MM.1S (cell line): ENCODE measurements around the gene PHLPP2.
A peak's percentile ranks its signal among the peaks of the same experiment; 100 is the strongest.
"Not testable (repeated sequence)": the region's sequence is repeated elsewhere in the genome, so short reads cannot be mapped to it uniquely, and the experiment has no call there.

Source experiments
- DNase-seq: peaks from one replicate; pipeline ENCODE4 v3.0.0-alpha.2; 2015
- H2AFZ ChIP-seq: fragments of 300-600 bp; sonication (generic); 2 replicates; pipeline ENCODE4 v1.6.0; 2016; ENCODE audit warnings: antibody characterized with exemption, low read length
- H3F3A ChIP-seq: fragments of 300-600 bp; sonication (generic); 2 replicates; pipeline ENCODE4 v1.6.1; 2016; ENCODE audit warnings: mild to moderate bottlenecking, antibody characterized with exemption, low read length, moderate library complexity, mixed read lengths; ENCODE audit not compliant: insufficient read depth
- H3K27ac ChIP-seq: fragments of 300-600 bp; sonication (generic); 2 replicates; pipeline ENCODE4 v1.5.1; 2016; ENCODE audit warnings: mild to moderate bottlenecking, low read length
- H3K27me3 ChIP-seq: fragments of 300-600 bp; sonication (generic); replicated peaks from 2 replicates; pipeline ENCODE4 v1.6.0; 2016; ENCODE audit warnings: low read length; ENCODE audit not compliant: insufficient read depth
- H3K36me3 ChIP-seq: fragments of 300-600 bp; sonication (generic); replicated peaks from 2 replicates; pipeline ENCODE4 v1.6.1; 2016; ENCODE audit warnings: mild to moderate bottlenecking, low read length, mixed read lengths; ENCODE audit not compliant: insufficient read depth
- H3K4me1 ChIP-seq: fragments of 300-600 bp; sonication (generic); 2 replicates; pipeline ENCODE4 v1.6.1; 2016; ENCODE audit warnings: low read length, mixed read lengths
- H3K4me2 ChIP-seq: fragments of 300-600 bp; sonication (generic); 2 replicates; pipeline ENCODE4 v1.6.0; 2016; ENCODE audit warnings: low read depth, low read length
- H3K4me3 ChIP-seq: fragments of 300-600 bp; sonication (generic); 2 replicates; pipeline ENCODE4 v1.5.1; 2016; ENCODE audit warnings: low read length, mixed read lengths
- H3K79me2 ChIP-seq: fragments of 300-600 bp; sonication (generic); 2 replicates; pipeline ENCODE4 v1.6.1; 2016; ENCODE audit warnings: mixed run types, low read length, mixed read lengths
- H3K9ac ChIP-seq: fragments of 300-600 bp; sonication (generic); 2 replicates; pipeline ENCODE4 v1.6.1; 2016; ENCODE audit warnings: low read length, mixed read lengths
- H3K9me2 ChIP-seq: fragments of 300-600 bp; sonication (generic); replicated peaks from 2 replicates; pipeline ENCODE4 v1.6.1; 2016; ENCODE audit warnings: mild to moderate bottlenecking, low read length, mixed read lengths; ENCODE audit not compliant: insufficient read depth
- H3K9me3 ChIP-seq: fragments of 300-600 bp; sonication (generic); replicated peaks from 2 replicates; pipeline ENCODE4 v1.6.1; 2016; ENCODE audit warnings: mild to moderate bottlenecking, low read length, mixed read lengths; ENCODE audit not compliant: insufficient read depth
- H4K20me1 ChIP-seq: fragments of 300-600 bp; sonication (generic); 2 replicates; pipeline ENCODE4 v1.6.1; 2016; ENCODE audit warnings: mild to moderate bottlenecking, low read length, moderate library complexity, mixed read lengths; ENCODE audit not compliant: insufficient read depth
- EZH2 ChIP-seq: fragments of 300-600 bp; sonication (generic); optimal IDR thresholded peaks from 2 replicates; pipeline ENCODE3; 2017; ENCODE audit warnings: low read depth, mild to moderate bottlenecking, antibody characterized with exemption, low read length, mixed read lengths
- EZH2phosphoT487 ChIP-seq: fragments of 300-600 bp; sonication (generic); IDR thresholded peaks from 2 replicates; pipeline ENCODE4 v1.6.1; 2018; ENCODE audit warnings: antibody characterized with exemption, low read length
- TF ChIP-seq, protein P1 (sequence below): fragments of 300-600 bp; sonication (generic); IDR thresholded peaks from 2 replicates; pipeline ENCODE4 v1.5.1; 2016; ENCODE audit warnings: antibody characterized with exemption, low read length, mixed read lengths

The PHLPP2 gene

DNA sequence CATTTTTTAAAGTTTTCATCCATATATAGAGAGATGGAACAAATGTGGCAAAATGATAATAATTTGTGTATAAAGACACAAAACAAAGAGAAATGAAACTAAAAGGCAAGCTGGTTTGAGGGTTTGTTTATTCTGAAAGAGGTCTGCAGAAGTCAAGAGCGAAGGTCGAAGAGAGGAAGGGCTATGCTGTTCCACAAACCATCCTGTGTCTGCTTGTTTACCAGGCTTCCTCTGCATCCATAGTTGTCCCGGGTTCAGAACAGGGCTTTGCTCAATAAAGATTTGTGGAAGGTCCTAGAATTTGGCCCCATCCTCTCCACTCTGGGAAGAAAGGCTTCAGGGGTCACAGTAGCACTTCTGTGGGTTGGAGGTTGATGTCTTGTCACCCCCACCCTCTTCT is 100.9 kb downstream of the PHLPP2 start:
- Histone ChIP-seq H3K36me3 (no peaks in the 10 kb centered on the region), H3K79me2 (peaks cover 3% of the 10 kb centered on the region; the same call in 1 of the 2 replicates), H3K27ac (peak overlapping the region; percentile 30; the same call in 1 of the 2 replicates), H3F3A (peaks cover 4% of the 10 kb centered on the region), H3K4me3 (peak overlapping the region; percentile 12), H3K27me3 (no peaks in the 10 kb centered on the region), H3K4me2 (peak overlapping the region; percentile 50), H3K9me3 (no peaks in the 10 kb centered on the region), H3K9me2 (no peaks in the 10 kb centered on the region), H4K20me1 (no peaks in the 10 kb centered on the region), H3K4me1 (peaks cover 24% of the 10 kb centered on the region), H3K9ac (peak overlapping the region; percentile 5; the same call in 1 of the 2 replicates), H2AFZ (peak overlapping the region; percentile 73)
- peak; percentile 59 for DNase-seq
- TF ChIP-seq, protein P1, sequence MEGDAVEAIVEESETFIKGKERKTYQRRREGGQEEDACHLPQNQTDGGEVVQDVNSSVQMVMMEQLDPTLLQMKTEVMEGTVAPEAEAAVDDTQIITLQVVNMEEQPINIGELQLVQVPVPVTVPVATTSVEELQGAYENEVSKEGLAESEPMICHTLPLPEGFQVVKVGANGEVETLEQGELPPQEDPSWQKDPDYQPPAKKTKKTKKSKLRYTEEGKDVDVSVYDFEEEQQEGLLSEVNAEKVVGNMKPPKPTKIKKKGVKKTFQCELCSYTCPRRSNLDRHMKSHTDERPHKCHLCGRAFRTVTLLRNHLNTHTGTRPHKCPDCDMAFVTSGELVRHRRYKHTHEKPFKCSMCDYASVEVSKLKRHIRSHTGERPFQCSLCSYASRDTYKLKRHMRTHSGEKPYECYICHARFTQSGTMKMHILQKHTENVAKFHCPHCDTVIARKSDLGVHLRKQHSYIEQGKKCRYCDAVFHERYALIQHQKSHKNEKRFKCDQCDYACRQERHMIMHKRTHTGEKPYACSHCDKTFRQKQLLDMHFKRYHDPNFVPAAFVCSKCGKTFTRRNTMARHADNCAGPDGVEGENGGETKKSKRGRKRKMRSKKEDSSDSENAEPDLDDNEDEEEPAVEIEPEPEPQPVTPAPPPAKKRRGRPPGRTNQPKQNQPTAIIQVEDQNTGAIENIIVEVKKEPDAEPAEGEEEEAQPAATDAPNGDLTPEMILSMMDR, result no peak
- TF ChIP-seq EZH2phosphoT487, result no peak
- no peak for TF ChIP-seq EZH2

DNA sequence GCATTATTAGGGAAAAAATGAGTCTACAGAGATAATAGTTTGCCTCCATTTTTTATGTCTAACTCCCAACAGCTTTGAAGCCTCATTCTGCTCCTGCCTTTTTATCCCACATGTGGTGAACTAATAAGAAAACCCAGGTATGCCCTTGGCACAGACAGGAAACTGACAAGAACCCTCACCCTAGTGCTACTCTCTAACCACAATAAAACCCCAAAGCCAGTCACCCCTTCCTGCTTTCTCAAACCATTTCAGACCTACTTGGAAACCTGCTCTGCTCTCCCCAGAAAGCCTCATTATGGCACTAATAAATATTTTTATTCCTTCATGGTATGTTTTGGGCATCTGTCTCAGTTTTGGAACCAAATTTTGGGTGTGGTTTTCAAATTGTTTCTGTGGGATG is 102.4 kb downstream of the PHLPP2 start:
- peaks cover 24% of the 10 kb centered on the region for H3K4me1 ChIP-seq
- peaks cover 4% of the 10 kb centered on the region for H3F3A ChIP-seq
- DNase-seq, result peak; percentile 41
- peaks cover 3% of the 10 kb centered on the region; the same call in 1 of the 2 replicates for H3K79me2 ChIP-seq
- peak overlapping the region; percentile 60 for H3K4me2 ChIP-seq
- no peak overlapping the region for H2AFZ ChIP-seq
- no peaks in the 10 kb centered on the region for H3K36me3 ChIP-seq
- no peak overlapping the region for H3K4me3 ChIP-seq
- H3K27me3 ChIP-seq, result no peaks in the 10 kb centered on the region
- no peaks in the 10 kb centered on the region for H3K9me3 ChIP-seq
- no peaks in the 10 kb centered on the region for H3K9me2 ChIP-seq
- no peak overlapping the region for H3K9ac ChIP-seq
- TF ChIP-seq, protein P1, result no peak
- TF ChIP-seq EZH2phosphoT487 (no peak), EZH2 (no peak)
- H3K27ac ChIP-seq, result peak overlapping the region; percentile 23; the same call in 1 of the 2 replicates
- H4K20me1 ChIP-seq, result no peaks in the 10 kb centered on the region

DNA sequence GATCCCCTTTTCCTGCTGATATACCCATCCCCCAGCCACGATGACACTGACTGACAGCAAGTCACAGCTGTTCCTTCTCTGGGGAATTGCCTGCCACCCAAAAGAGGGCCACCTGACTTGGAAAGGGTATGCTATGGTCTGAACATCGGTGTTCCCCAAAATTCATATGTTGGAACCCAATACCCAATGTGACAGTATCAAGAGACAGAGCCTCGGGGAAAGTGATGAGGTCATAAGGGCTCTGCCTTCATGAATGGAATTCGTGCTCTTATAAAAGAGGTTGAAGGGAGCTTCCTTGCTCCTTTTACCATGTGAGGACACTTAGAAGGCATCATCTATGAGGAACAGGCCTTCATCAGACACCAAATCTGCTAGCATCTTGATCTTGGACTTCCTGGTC is 106.1 kb downstream of the PHLPP2 start:
- Histone ChIP-seq H3K36me3 (no peaks in the 10 kb centered on the region), H3K27ac (no peak overlapping the region), H3K4me2 (no peak overlapping the region), H2AFZ (no peak overlapping the region), H3K9ac (no peak overlapping the region), H3K79me2 (no peaks in the 10 kb centered on the region), H3K9me2 (no peaks in the 10 kb centered on the region), H3K4me3 (no peak overlapping the region), H3F3A (peaks cover 4% of the 10 kb centered on the region), H4K20me1 (no peaks in the 10 kb centered on the region), H3K4me1 (peaks cover 16% of the 10 kb centered on the region), H3K9me3 (no peaks in the 10 kb centered on the region), H3K27me3 (no peaks in the 10 kb centered on the region)
- TF ChIP-seq EZH2 (no peak), EZH2phosphoT487 (no peak)
- TF ChIP-seq, protein P1, result no peak
- DNase-seq, result no peak

DNA sequence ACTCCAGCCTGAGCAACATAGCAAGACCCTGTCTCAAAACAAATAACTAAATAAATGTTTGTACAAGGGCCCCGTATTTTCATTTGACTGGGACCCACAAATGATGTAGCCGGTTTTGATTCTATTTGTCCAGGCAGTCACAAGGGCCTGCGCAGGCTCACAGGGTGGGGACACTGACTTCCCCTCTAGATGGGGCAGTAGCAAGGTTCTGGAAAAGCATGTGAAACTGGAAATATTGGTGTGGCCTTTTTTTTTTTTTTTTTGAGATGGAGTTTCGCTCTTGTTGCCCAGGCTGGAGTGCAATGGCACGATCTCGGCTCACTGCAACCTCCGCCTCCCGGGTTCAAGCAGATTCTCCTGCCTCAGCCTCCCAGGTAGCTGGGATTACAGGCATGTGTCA is 109.5 kb downstream of the PHLPP2 start:
- not testable (repeated sequence) for H4K20me1 ChIP-seq, H3K27me3 ChIP-seq, H2AFZ ChIP-seq, H3K9ac ChIP-seq, H3K4me3 ChIP-seq, DNase-seq, H3K4me1 ChIP-seq, H3K27ac ChIP-seq, H3K9me3 ChIP-seq, H3K79me2 ChIP-seq, H3K4me2 ChIP-seq, H3K36me3 ChIP-seq, H3K9me2 ChIP-seq, H3F3A ChIP-seq
